SK-MEL-5 (cell line): Measurements from ENCODE around the gene DDR1. TPM values are rescaled to one million over a fixed set of nuclear protein-coding genes. Genes with fewer than 3 reads are reported as not detected.

Source experiments
- DNase-seq: peaks from one replicate; pipeline ENCODE4 v3.0.0-alpha.2; 2016; ENCODE audit warnings: low read depth, low spot score
- in situ Hi-C: cut with HindIII; loops from 2 replicates; pipeline ENCODE4 v1.10.0; 2016; ENCODE audit warnings: low sequenced_read_pairs, high pct_unique_total_duplicates, low pct_unique_long_range_greater_than_20kb
- total RNA-seq: library from RNA; depleted of rRNA; stranded (reverse); fragments of >200 nt; shearing (Covaris generic); gene quantifications from 2 replicates; pipeline ENCODE4 v1.2.3, GENCODE V29; 2014

The DDR1 gene
- total RNA-seq, 1 experiment from 2014 or later = 34.1 TPM

DNA sequence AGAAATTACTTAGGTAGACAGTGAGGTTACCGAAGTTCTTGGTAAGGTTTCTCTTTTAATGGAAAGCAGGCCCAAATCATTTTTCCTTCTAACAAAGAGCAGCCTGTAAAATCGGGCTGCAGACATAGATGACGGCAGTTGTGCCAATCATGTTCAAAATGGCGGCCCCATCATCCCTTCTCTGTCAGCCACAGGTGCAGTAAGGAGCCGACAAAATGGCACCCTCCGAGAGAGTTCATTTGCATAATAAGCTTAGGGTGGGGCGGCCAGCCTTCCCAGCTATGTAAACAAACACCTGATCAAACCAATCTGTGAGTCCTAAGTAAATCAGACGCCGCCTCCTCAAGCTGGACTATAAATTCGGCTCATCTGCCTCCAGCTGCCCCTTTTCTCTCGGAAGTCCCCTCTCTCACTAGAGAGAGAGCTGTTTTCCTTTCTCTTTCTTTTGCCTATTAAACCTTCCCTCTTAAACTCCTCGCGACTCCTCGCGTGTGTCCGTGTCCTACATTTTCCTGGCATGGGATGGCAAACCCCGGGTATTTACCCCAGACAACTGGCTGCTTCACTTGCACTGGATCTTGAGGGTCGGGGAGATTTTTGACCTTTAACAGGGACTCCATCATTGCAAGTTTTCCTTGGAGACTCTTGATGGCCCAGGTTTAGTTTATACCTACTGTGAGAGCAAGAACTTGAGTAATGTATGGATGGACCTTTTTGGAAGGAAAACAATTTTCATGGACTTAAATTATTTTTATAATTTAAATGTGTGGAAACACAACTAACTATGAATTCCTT lies 8.9 kb upstream of the DDR1 start:
- no peak for DNase-seq
- in situ Hi-C loops = no loop called here

- peak; percentile 87 for DNase-seq
- in situ Hi-C loops = no loop called here
These were observed 8.1 kb upstream of the DDR1 start for GRCh38 chr6:30876039-30876730.

GRCh38 chr6:30877419-30878262 lies 6.7 kb upstream of the DDR1 start:
- DNase-seq = peak; percentile 95
- in situ Hi-C loops = no loop called here

DNA sequence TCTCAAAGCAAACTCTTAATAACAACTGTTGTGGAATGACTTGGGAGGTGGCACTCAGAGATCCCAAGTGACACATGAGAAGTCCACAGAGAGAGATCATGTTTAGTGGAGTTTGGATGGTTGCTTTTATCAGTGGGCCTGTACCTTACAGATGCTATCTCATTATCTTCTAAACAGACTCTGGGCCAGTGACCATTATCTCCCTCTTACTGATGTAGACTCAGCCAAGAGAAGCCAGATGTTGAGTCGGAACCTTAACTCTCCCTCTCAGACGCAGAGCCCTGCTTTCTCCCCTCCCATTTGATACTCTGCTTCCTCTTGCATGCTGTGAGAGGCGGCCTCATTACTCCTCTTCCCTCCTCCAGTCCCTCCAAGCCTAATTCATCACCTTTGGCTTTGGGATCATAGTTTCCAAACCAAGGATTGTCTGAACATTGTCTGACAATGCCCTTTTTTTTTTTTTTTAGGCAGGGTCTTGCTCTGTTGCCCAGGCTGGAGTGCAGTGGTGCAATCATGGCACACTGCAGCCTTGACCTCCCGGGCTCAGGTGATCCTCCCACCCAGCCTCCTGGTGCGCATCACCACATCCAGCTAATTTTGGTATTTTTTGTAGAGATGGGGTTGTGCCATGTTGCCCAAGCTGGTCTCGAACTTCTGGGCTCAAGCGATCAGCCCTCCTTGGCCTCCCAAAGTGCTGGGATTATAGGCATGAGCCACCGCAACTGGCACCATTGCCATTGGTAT lies 4.5 kb upstream of the DDR1 start:
- in situ Hi-C loops = no loop called here

GRCh38 chr6:30880698-30881252 lies 3.5 kb upstream of the DDR1 start:
- no peak for DNase-seq
- in situ Hi-C loops = no loop called here

More for the DNA sequence above, 4.5 kb upstream of the DDR1 start:
- DNase-seq = no peak

DNA sequence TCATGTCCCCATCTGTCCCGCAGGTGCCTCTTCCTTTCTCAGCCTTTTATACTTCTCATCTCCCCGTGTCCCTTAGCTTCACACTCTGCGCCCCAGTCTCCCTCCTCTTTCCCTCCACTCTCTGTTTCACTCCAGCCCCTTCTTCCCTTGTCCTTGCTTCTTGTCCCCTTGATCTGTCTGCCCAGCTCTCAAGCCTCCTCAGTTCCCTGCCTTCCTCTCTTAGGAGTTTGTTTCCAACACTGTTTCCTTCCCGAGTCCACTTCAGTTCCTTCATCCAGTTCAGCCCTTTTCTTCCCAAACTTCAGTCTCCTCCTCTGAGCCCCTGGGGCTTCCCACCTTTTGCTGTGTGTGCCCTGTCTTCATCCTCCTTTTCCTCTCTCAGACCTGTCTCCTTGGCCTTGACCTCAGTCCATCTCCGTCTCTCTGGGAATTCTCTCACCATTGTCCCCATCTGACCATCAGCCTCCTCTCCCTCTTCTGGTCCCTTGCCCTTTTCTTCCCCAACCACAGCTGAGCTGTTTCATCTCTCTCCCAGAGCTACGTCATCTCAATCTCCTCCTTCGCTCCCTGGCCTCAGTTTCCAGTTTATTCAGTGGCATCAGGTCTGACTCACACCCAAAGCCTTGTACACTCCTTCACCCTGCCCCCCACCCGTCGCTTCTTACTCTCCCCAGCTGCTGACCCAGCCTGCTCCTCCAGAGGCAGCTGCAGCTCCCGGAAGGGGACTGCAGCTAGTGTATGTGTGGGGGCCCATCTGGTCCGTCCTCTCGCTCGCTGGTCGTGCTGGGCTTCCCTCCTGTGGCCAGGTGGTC lies 2.7 kb upstream of the DDR1 start:
- no peak for DNase-seq
- in situ Hi-C loops = no loop called here

DNA sequence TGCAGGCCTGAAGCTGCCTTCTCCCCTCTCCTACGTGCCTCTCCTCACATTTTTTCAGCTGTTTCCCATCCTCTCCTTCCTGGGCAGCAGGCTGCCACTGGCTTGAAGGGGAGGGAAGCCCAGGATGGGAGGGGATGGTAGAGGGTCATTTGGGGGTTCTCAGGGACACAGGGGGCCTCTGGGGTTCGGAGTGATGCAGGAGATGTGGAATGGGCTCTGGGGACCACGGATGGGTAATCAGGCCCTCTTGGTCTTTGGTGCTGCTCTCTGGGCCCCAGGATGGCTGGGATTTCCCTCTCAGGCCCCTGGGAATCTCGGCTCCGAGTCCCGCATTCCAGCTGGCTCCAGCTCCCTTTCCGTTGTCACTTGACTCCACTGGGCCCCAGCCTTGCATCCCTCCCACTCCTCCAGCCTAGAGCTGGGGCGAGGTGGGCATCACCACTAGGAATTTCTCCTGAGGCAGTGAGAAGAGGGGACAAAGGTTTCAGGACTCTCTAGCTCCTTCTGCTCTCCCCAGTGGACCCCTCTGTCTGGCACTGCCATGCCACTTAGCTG lies 2.0 kb upstream of the DDR1 start:
- no peak for DNase-seq
- in situ Hi-C loops = no loop called here

DNA sequence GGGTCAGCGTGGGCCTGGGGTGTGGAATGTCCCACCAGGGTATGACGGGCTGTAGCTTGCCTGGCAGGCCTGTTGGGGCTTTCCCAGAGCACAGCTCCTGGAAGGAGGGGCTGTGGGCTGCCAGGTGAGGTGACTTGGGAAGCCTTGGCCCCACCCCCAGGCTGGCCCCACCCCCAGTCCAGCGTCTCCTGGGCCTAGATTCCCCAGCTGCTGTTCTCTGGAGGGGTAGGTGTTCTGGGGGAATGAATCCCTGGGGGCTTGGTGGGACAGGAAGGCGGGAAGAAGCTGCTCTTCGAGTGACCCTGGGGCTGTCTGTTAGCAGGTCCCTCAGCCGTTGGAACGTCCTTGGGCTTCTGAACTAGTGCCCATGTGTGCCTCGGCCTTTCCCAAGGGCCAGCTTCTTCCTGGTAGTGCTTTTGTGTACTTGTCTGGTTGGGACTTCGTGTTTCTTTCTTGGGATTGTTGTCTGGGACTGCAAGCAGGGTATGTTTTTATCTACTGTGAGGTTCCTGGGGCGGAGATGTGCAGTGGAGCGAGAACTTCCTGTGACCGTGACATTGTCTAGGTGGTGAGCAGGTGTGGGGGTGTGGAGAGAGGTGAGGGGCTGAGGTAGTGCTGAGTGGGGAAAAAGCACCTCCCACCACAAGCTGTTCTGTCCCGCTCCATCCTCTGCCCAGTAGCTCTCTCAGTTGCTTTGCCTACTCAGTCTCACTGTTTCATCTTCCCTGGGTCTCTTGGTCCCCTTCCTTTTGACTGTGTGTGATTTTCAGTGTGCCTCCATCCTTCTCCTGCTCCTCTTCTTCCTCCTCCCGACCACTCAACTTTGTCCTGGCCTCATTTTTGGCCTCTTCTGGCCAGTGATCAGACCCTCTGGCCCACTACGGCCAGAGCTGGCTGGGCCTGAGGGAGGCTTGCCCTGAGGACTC lies 1.3 kb upstream of the DDR1 start:
- DNase-seq = no peak
- in situ Hi-C loops = no loop called here

GRCh38 chr6:30884521-30885480 lies 482 bp downstream of the DDR1 start:
- in situ Hi-C loops = no loop called here
- no peak for DNase-seq

GRCh38 chr6:30885481-30885998 lies 1.2 kb downstream of the DDR1 start:
- in situ Hi-C loops = no loop called here
- DNase-seq = no peak

- in situ Hi-C loops = no loop called here
- DNase-seq = peak; percentile 95
These were observed 1.9 kb downstream of the DDR1 start for GRCh38 chr6:30885999-30886896.

GRCh38 chr6:30886897-30887255 lies 2.6 kb downstream of the DDR1 start:
- no peak for DNase-seq
- in situ Hi-C loops = no loop called here
